ENCODE measurements around the gene RABGAP1.
A peak's percentile ranks its signal among the peaks of the same experiment; 100 is the strongest.

The RABGAP1 gene

DNA sequence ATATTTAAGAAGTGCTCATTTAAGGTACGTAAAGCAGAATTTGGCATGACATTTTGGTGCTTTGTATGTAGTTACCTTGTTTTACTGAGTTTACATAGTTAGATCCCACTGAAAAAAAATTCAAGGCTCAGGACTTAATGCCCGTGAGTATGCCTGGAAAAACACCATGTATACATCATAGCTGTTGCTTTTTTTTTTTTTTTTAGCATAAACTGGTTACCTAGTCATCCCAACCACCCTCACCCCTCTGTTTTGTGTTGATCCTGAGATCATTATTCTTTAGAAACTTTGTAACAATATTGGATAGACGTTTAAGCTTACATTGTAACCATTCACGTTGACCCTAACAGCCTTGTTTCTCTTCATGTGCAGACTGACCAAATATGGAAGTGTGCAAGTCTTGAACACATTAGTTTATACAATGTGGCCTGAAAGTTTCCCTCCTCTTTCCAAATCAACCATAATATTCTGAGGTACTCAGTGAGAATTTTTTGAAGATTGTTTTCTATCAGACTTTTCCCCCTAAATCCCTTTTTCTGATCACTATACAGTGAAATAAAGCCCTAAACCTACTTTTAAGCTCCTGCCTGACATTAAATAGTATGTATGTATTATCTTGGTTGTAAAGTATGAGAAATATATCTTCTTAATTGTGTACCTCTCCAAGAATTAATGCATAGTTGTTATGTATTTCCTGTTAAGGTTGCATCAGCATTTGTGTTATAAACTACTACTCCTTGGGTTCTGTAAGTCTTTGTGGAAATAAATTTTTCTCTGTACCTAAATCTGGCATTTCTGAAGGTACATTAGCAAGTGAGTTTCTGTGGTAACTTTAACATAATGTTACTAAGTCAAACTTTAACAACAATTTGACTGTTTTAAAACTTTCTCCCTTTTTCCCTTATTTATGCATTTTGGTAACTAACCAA, 4.4 kb downstream of the RABGAP1 start:
- DNase-seq = no peak

DNA sequence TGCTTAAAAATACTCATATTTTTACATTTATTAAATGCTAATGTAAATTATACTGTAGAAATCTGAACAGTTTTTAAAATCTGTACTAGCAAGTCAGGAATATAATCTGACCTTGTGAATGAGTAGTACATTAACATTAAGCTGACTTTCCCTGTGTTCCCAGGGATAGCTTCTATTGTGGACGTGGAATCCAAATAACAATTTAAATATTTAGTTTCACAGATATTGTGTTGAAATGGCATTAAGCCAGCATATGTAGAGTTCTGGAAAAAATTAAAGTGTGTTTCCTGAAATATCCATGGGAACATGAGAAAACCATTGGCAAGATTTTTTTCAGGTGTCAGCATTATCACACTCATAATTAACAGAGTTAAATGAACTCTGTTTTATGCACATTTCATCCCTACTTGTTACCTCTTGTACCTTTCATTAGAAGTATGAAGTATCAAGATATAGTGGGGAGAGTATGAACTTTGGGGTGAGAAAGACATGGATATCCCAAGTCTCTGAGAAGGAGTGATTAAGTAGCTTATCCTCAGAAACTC, 5.7 kb downstream of the RABGAP1 start:
- DNase-seq = no peak

DNA sequence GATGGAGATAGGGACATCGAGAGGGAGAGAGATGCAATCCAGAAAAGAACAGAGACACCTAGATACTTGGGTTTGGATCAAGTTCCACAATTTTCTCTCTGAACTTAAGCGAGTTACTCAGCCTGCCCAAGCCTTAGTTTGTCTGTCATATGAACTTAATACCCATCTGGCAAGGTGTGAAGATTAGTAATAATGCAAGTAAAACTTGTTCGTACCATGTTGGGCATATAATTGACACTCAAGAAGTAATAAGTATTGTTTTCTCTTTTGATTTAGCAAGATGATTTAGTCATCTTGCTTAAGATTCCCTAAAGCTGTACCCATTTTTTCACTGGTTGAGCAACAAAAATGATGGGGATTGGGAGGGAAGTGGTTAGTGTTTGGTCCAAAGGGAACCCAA, 7.5 kb downstream of the RABGAP1 start:
- DNase-seq = no peak

DNA sequence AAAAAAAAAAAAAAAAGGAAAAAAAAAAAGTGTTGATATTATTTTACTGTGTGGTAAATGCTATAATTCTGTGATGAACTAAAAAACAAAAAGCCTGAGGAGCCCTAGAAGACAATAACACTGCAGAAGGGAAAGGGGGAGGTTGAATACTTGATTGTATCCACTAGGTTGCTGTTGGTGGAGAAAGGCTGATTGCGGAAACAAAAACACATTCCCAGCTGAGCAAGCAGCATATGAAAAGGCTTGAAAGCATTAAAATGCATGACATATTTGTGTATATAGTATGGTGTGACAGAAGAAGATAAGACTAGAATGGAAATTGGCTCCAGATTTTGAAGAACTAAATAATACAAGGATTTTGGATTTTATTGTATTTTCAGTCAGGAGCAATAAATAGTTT, 8.9 kb downstream of the RABGAP1 start:
- DNase-seq = no peak

DNA sequence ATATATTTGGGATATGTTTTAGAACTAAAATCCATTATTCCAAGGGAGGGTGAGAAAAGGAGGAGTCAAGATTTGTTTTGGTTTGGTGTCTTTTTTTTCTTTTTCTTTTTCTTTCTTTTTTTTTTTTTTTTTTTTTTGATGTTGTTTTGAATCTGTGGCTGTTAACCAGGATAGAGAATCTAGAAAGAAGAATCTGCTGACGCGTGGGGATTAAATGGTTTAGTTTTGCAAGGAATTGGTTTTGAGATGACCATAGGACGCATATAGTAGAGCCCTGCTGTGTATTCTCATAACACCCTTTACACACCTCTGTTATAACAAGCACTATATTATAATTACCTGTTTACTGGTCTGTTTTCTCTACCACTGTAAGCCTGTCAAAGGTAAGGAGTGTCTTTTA, 9.4 kb downstream of the RABGAP1 start:
- no peak for DNase-seq

DNA sequence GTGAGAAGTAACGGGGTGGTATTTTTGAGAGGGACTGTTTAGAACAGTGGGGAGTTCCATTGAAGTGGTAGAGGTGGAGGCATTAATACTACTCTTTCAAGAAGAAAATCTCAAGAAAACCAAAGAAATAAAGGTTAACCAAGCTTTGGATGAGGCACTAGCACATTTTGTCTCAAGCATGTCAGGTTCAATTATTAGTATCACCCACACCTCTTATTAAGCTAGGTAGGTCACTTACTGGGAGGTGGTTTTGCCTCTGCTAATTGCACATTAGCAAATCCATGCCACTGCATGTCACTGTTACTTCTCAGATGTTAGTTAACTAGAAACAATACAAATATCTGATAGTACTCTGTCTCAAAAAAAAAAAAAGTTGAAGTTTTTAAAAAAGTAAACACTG, 10.2 kb downstream of the RABGAP1 start:
- no peak for DNase-seq

DNA sequence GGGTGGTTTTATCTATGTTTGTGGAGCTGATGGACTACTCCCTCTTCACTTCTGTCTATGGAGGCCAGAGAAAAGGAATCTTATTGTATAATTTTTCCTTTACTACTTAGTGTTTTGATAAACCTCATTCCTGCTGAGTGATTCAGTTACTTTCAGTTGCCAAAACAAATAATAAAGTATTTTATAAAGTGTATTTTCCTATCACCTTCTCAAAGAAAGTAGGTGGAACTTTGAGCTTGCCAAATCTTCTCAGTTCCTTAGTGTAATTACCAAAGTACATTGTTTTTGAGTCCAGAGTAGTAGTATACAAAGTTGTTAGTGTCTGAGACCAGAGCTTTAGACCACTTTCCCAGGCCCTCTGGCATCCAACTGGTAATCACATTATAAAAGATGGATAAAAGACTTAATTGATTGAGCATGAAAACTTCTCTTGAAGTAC, 13.5 kb downstream of the RABGAP1 start:
- no peak for DNase-seq

DNA sequence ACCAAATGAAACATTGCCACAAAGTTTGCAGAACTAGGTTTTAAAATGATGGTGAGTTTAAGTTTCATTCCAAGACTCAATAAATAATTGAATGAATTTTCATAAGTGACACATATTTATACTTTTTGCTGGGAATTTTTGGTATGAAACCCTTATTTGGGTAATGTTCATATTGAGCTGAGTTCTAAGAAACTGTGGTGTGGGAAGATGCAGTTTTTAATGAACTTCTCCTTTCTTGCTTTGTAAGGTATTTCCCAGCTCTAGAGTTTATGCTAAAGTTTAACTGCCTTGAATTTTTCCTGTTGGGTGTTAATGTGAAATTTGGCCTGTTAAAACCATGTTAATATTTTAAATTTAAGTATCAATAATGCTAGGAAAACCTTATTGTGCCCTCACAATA, 15.1 kb downstream of the RABGAP1 start:
- no peak for DNase-seq

DNA sequence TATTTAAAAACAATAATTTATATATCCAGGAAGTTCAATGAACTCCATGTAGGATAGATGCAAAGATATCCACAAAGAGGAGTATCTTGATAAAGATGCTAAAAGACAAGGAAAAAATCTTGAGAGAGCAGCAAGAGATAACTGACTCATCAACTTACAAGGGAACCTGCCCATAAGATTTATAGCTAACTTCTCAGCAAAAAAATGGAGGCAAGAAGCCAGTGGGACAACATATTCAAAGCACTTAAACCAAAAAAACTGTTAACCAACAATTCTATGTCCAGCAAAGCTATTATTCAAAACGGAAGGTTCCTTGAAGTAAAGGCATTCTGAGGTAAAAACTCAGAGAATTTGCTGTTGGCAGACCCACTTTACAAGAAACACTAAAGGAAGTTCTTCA, 20.3 kb downstream of the RABGAP1 start:
- DNase-seq = no peak

DNA sequence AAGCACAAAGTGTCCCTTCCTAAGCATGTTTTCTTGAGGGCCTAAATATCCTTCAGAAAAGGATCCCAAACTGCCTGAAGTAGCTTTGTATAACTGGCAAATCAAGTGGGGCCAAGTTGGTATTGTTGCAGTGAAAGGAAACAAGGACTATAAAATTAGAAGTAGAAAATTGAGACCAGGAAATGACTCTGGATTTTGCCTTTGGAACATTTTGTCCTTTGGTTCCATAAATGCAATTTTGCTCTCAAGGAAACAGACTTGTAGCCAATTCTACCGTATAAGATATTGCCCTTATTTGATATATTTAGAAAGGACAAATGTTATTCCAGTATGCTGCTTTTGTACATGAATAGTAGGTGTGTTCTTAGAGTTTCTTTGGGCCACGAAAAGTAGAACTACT, 34.4 kb downstream of the RABGAP1 start:
- DNase-seq = no peak

DNA sequence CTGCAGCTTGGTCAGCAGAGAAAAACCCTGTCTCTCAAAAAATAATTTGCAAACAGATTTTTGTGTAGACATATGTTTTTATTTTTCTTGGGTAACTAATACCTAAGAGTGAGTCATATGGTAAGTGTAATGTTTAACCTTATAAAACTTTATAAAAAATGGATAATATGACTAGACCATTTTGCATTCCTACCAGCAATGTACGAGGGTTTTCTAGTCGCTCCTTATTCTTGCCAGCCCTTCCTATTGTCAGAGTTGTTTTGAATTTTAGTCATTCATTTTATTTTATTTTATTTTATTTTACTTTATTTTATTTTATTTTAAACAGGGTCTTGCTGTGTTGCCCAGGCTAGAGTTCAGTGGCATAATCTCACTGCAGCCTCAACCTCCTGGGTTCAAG, 37.8 kb downstream of the RABGAP1 start:
- no peak for DNase-seq

DNA sequence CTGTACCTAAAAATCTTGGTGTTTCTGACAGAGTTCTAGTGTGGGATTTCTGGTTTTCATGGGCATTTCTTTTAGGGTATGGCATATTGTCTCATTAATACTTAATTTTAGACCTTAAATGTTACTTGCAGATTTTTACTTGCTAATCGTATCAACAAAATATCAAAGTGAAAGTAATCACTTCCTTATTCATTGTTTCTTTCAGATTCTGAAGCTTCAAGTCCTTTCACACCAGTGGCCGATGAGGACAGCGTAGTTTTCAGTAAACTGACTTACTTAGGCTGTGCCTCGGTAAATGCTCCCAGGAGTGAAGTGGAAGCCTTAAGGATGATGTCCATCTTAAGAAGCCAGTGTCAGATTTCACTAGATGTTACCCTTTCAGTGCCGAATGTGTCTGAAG, 45.2 kb downstream of the RABGAP1 start:
- DNase-seq = no peak

DNA sequence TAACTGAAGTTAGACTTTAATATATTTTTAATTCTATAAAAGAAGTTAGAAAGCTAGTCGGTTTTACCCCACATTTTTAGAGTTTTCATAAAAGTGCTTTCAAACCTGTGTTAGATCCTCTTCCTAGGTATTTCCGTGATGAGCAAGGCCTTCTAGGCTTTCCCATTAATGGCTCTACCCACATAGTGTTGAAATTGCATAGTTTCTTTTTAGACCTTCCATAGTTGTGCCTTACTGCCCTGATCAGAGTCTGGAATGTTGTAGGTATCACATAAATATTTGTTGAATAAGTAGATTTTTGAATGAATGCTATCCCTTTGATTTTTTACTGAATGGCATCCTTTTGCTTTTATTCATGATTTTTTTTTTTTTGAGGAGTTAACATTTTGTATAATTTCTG, 47.3 kb downstream of the RABGAP1 start:
- DNase-seq = no peak

DNA sequence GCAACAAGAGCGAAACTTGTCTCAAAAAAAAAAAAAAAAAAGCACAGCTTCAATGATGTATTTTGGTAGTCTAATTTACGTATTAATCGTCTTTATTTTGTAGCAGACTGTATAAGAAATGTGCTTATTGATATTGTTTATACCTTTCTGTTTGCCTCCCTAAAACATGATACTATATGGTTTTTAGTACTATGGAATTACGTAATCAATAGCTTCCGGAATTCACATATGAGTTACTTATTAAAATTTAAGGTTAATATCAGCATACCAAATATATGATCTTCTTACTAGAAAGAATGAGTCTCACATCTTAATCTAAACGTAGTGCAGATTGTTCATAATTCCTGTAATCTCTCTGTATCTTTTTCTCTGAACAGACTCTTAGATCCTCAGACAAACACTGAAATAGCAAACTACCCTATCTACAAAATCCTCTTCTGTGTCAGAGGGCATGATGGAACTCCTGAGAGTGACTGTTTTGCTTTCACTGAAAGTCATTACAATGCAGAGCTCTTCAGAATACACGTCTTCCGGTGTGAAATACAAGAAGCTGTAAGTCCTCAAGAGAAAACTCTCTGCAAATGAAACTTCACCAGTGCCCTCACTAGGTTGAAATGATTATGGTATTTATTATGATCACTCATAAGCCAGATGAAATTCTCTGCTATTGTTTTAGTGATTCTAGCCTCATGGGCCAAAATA, 48.3 kb downstream of the RABGAP1 start:
- no peak for DNase-seq

DNA sequence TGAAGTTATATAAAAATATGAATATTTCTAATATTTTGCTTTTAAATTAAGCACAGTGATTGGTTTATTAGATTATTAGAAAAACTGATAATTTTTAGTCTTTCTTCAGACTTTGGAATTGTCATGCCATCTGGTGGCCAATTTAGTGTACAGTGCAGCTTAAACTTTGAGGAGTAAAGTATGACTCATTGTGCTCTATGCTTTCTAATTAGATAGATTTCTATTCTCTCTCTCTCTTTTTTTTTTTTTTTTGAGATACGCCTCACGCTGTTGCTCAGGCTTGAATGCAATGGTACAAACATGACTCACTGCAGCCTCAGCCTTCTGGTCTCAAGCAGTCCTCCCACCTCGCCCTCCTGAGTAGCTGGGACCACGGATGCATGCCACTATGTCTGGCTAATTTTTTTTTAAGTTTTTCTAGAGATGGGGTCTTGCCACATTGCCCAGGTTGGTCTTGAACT, 50.6 kb downstream of the RABGAP1 start:
- DNase-seq = peak in 6 of 51 donors; percentile 13 to 41 (median 23)

DNA sequence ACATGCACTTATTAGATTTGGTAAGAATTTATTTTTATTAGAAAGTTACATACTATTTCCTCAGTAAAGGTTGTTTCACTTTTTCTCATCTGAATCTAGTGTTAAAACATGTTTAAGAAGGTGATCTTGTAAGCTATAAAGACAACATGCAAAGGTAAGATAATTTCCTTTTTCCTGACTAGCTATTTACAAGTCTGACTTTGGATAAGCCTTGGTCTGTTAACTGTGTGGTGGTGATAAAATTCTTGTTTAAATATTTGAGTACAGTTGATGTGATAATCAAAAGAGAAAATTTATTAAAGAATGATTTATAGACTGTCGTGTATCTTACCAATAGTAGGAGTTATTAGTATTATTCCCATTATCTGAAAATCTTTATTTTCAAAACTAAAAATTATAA, 55.8 kb downstream of the RABGAP1 start:
- no peak for DNase-seq

DNA sequence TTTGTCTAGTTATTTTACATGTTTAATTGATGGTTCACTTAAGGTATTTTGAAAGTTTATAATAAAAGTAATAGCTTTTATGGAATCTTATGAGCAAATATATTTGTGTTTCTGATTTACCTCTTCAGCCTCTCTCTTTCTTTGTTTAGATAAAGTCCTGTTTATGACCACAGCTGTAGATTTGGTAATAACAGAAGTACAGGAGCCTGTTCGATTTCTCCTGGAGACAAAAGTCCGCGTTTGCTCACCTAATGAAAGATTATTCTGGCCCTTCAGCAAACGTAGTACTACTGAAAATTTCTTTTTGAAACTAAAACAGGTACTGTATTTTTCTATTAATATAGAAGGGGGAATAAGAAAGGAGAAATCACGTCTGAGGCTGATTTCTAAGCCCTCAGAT, 57.6 kb downstream of the RABGAP1 start:
- no peak for DNase-seq

DNA sequence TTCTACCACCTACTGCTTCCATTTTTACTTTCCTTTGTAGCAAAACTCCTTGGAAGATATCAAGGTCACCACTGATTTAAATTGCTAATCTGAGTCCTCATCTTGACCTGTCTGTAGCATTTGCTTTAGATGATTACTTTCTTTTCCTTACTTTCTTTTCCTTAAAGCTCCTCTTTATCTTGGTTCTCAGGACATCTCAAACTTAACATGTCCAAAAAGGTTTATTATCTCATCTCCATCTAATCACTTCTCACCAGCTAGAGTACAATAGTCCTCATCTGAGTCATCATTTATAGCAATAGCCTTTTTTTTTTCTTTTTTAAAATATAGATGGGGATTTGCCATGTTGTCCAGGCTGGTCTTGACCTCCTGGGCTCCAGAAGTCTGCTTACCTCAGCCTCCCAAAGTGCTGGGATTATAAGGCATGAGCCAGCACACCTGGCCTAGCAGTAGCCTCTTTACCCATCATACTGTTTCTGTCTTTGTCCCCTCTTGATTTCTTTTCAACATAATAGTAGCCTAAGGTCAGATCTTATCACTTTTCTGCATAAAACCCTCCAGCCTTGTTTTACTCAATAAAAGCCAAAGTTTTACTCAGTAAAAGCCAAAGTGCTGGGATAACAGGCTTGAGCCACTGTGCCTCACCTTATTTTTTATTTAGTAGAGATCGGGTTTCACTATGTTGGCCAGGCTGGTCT, 59.7 kb downstream of the RABGAP1 start:
- DNase-seq = no peak

DNA sequence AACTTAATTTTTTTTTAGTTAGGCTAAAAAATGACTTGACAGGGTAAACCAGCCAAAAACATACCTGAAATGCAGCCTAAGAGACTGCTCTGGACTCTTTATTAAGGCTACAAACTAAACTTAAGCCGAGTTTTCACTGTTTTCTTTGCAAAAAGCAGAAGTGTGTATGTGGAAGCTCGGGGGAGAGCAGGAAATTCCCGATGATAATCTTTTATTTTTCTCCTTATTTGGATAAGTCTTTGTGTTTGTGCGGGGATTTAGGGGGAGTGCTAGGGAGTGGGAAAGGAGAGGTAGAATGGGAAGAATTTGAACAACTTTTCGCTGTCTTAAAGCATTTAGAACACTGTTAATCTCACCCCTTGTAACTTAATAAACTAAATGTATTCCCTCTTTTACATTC, 61.9 kb downstream of the RABGAP1 start:
- no peak for DNase-seq

DNA sequence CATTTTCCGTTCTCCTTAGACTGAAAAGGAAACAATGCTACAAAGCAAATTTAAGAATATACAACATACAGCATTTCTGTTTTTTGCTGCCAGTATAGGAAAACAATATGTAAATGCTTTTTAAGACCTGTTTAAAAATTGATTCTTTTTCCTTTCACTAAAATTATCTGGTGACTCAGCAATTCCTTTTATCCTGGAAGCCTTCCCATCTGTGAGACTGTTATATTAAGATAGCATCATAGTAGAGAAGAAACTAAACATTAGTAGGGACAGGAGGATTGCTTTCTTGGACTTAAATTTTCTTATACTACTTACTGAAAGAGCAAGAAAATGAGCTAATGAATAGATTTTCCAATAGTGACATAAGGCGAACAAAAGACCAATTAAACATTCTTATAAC, 62.6 kb downstream of the RABGAP1 start:
- no peak for DNase-seq

DNA sequence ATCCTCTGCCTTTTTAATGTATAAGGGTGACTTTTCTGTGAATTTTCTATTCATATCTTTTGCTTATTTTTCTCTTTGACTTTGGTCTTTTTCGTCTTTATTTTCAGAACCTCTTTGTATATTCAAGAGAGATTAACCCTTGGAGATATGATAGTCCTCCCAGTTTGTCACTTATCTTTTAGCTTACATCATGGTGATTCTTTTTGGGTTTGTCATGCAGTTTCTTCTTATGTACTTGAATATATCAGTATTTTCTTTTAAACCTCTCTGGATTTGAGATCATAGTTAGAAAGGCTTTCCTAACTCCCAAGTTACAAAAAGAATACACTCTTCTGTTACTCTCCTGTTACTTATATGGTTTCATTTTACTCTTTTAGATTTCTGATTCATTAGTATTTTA, 65.1 kb downstream of the RABGAP1 start:
- no peak for DNase-seq

DNA sequence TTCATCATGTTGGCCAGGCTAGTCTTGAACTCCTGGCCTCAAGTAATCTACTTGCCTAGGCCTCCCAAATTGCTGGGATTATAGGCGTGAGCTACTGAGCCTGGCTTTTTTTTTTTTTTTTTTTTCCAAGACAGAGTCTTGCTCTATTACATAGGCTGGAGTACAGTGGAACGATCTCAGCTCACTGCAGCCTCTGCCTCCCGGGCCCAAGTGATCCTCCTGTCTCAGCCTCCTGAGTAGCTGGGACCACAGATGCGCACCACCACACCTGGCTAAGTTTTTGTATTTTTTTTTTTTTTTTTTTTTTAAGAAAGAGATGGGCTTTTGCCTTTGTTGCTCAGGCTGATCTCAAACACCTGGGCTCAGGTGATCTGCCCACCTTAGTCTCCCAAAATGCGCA, 66.4 kb downstream of the RABGAP1 start:
- no peak for DNase-seq
